NCI-H1048 (cell line): Measurements from ENCODE around the gene NOTUM.

Experiments used
- DNase-seq: peaks from one replicate; lab custom pipeline; 2025; lab: John Stamatoyannopoulos, UW

Gene NOTUM

DNA sequence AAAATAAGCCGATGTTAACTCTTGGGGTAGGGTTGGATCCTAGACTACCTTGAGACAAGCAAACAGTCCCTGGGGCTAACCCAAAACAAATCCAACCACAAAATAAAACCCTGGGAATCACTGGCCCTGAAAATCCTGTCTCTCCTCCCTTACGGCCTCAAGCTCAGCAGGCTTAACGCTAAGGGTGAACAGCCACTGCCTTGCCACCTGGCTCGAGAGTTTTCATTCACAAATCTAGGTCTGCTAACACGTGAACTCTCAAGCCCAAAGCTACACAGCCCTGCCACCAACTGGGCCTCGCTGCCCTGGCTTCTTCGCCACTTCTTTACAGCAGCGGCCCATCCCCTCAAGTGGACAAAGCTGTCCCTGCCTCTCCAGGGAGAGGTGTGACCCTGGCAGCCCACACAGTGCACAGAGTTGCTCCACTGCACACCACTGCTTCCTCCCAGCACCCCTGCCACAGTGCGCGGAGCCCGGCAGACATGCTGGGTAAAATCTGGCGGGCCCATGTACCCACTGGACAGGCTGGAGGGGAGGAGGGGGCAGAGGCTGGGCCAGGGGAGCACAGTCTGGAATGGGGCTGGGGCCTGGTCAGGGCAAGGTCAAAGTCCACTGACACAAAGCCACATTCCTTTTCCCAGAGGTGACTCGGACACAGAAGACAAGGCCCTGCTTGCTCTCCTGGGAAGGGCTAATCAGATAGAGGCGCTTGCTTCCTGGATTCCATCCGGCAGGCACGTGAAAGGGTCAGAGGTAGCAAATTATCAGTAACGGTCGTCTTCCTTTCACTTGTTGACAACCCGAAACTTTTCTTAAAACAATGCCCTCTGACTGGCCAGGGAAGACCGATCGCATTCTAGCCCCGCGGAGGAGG is 50.8 kb downstream of the NOTUM start:
- no peak for DNase-seq

DNA sequence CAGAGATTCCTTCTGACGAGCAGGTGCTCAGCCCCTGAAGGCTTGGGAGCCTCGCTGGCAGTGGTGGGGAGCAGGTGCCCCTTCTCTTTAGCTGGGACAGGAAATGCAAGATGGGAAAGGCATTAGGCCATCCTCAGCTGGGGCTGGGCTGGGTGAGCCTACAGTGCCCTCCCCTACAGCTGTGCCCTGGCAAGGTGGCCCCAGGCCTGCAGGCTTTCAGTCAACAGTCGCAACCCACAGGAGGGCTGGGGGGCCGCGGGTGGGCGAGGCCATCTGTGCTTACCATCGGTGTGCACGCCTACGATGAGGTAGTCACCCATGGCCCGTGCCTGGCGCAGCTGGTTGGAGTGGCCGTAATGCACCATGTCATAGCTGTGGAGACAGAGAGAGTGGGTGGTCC is 51.8 kb downstream of the NOTUM start:
- DNase-seq: no peak

DNA sequence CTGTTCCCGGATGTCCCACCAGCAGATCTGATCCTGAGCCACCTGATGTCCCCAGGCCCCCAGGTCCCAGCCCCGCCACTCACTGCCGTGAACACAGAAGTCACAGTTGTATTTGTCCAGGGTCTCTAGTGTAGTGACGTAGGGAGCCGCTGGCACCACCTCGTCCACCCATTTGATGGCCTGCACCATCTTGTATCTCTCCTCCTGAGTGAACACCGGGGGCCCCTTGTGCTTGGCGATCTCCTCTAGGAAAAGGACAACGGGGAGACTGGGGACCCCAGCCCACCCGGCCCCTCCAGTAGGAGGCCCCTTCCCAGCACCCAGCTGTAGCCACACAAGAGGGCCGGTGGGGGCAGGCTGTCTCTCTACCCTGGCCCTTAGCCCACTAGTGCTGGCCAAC is 52.2 kb downstream of the NOTUM start:
- DNase-seq: no peak

DNA sequence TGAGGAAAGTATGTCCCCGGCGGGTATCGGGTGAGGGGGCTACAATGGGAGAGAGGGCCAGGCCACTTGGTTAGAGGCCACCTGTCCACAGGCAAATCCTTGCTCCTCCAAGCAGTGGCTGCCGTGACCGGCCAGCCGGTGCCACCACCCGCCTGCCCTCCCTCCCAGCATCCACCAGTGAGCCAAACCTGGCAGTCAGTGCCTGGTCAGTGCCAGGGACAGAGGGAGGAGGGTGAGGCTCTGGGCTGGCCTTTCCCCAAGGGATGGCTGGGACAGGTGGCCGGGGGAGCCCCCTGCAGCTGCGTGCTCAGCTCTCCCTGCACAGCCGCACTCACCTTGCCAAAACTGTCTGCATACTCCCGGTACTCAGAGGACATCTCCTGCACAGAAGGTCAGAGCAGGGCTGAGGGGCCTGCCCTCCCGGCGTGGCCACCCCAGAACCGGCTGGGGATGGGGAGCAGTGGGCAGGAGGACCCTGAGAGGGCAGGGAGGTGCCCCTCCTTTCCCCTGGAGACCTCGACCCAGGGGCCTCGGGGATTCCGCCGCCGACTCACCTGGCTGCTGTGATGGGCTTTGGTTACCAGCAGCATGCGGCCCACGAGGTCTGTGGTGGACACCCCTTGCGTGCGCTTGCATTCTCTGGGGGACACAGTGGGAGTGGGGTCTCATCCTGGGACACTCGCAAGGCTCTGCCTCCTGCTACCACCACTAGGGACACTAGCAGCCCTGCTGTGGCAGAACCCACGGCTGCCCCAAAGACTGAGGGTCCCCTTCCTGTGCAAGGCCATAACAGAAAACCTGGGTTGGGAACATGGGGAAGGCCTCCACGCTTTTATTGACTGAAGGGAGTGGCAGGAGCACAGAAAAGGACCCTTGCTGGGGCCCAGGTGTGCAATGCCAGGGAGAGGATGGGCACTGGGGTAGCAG is 53.5 kb downstream of the NOTUM start:
- no peak for DNase-seq

GRCh38 chr17:81906476-81907218 is 54.3 kb downstream of the NOTUM start:
- no peak for DNase-seq

GRCh38 chr17:81905993-81906392 is 55.0 kb downstream of the NOTUM start:
- DNase-seq: no peak

GRCh38 chr17:81905424-81905875 is 55.5 kb downstream of the NOTUM start:
- no peak for DNase-seq

- no peak for DNase-seq
These were observed 56.2 kb downstream of the NOTUM start for GRCh38 chr17:81904600-81905423.

GRCh38 chr17:81903896-81904599 is 56.9 kb downstream of the NOTUM start:
- no peak for DNase-seq

DNA sequence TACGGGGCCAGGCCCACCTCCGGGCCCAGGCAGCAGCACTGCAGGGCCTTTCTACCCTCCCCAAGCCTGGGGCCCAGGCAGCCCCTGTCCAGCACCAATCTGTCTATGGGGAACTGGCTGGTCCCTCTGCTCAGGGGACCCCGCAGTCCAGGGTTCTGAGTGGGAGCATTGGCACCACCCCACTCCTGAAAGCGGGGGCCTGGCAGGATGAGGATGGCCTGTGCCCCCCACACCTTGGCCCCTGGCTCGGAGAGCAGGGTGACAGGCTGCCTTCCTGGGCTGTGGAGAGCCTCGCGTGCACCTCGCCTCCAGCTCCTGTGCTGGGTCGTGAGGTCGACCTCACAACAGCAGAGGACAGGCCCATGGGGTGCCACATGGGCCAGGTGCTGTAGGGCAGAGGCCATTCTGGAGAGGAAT is 57.6 kb downstream of the NOTUM start:
- no peak for DNase-seq

GRCh38 chr17:81902653-81903414 is 58.2 kb downstream of the NOTUM start:
- DNase-seq: no peak
